ENCODE measurements around the gene MAN1A2. TPM values are rescaled to one million over a fixed set of nuclear protein-coding genes. Genes with fewer than 3 reads are reported as not detected.

MAN1A2 gene
- total RNA-seq, 1 experiment from 2014 or later: 38.1 TPM

GRCh38 chr1:117398957-117399356, 31.7 kb downstream of the MAN1A2 start:
- Histone ChIP-seq H3K36me3 (ENCODE audit: control insufficient read depth in 1 of 2, insufficient read depth in 2 of 2, low read length in 2 of 2) (no peaks in the 10 kb centered on the region), H3K4me2 (ENCODE audit: low read length) (no peak overlapping the region), H3K9me2 (ENCODE audit: insufficient read depth) (no peaks in the 10 kb centered on the region), H4K20me1 (ENCODE audit: insufficient read depth) (no peaks in the 10 kb centered on the region; the same call in 1 of the 2 replicates), H3K27ac (ENCODE audit: low read depth, low read length) (no peak overlapping the region), H3K9ac (ENCODE audit: low read length) (no peak overlapping the region), H3K4me3 (replicated peaks in 1 of 2; ENCODE audit: low read depth in 1 of 2, low read length in 2 of 2) (no peak overlapping the region), H3K27me3 (ENCODE audit: insufficient read depth, low read length) (no peaks in the 10 kb centered on the region), H3K9me3 (ENCODE audit: control insufficient read depth in 1 of 2, insufficient read depth in 1 of 2, low read depth in 1 of 2, low read length in 2 of 2) (no peaks in the 10 kb centered on the region), H2AFZ (ENCODE audit: low read depth, low read length, poor library complexity, severe bottlenecking) (no peak overlapping the region), H3K4me1 (ENCODE audit: control insufficient read depth in 1 of 2, insufficient read depth in 2 of 2, low read length in 2 of 2) (no peaks in the 10 kb centered on the region), H3K79me2 (ENCODE audit: insufficient read depth, low read length) (peaks cover 77% of the 10 kb centered on the region)
- DNase-seq (ENCODE audit: low read depth, low spot score) (no peak), ATAC-seq (no peak)
- intact Hi-C loops (cut with micrococcal nuclease): no loop called here
- ChIA-PET RAD21 (ENCODE audit: low non-redundant PET in 1 of 2, low total read pairs in 2 of 2, uncharacterized antibody in 2 of 2, unreplicated experiment in 2 of 2) (no interaction called here), POLR2A (no interaction called here), CTCF (no interaction called here)
- no TSS peak for BruUV-seq (replicated peaks)
- TF ChIP-seq RAD21 (IDR thresholded peaks at IDR 0.05; ENCODE audit: low read depth) (no peak), CTCF (IDR thresholded peaks at IDR 0.05 in 2 of 3, conservative IDR thresholded peaks at IDR 0.05 in 1 of 3; ENCODE audit: borderline replicate concordance in 1 of 3, insufficient read depth in 1 of 3, low read depth in 2 of 3, low read length in 2 of 3) (no peak), ZFX (IDR thresholded peaks at IDR 0.05) (no peak), TCF7L2 (IDR thresholded peaks at IDR 0.05; ENCODE audit: borderline replicate concordance, extremely low read depth, insufficient read depth, insufficient read length) (no peak), CEBPB (IDR thresholded peaks at IDR 0.05; ENCODE audit: low read depth) (no peak), YY1 (IDR thresholded peaks at IDR 0.05; ENCODE audit: extremely low read depth, insufficient replicate concordance, low read depth, low read length) (no peak), ATF3 (IDR thresholded peaks at IDR 0.05) (no peak), POLR2AphosphoS5 (IDR thresholded peaks at IDR 0.05; ENCODE audit: low read depth, low read length) (no peak), ELF1 (IDR thresholded peaks at IDR 0.05; ENCODE audit: borderline replicate concordance, low read depth) (no peak), CBX3 (IDR thresholded peaks at IDR 0.05; ENCODE audit: low read depth) (no peak), FOSL1 (IDR thresholded peaks at IDR 0.05; ENCODE audit: low read depth) (no peak), SRF (IDR thresholded peaks at IDR 0.05; ENCODE audit: low read depth) (no peak), JUND (IDR thresholded peaks at IDR 0.05) (no peak), MAX (IDR thresholded peaks at IDR 0.05) (no peak), EZH2phosphoT487 (IDR thresholded peaks at IDR 0.05; ENCODE audit: borderline replicate concordance) (no peak), ZNF274 (IDR thresholded peaks at IDR 0.05; ENCODE audit: low read depth, low read length) (no peak), SP1 (IDR thresholded peaks at IDR 0.05; ENCODE audit: low read depth) (no peak), REST (IDR thresholded peaks at IDR 0.05; ENCODE audit: low read depth) (no peak), EGR1 (IDR thresholded peaks at IDR 0.05; ENCODE audit: low read depth) (no peak)

All from HCT116 (cell line).